Activated T-cell treated with anti-CD3 and anti-CD28 coated beads, Interleukin-2, amount 50 U/mL, for 24 hours (primary cell): Measurements from ENCODE around the gene TMBIM6.

Experiments
- DNase-seq: peaks from one replicate; pipeline ENCODE4 v3.0.0-alpha.2; 2020
- H3K27ac Mint-ChIP-seq: 2 replicates; pipeline ENCODE4 v1.8.0; 2020; ENCODE audit warnings: mild to moderate bottlenecking, mixed read lengths
- H3K27me3 Mint-ChIP-seq: 2 replicates; pipeline ENCODE4 v1.8.0; 2020; ENCODE audit warnings: mixed read lengths
- H3K36me3 Mint-ChIP-seq: 2 replicates; pipeline ENCODE4 v1.8.0; 2020; ENCODE audit warnings: low read depth, mixed read lengths
- H3K4me1 Mint-ChIP-seq: 2 replicates; pipeline ENCODE4 v1.8.0; 2020; ENCODE audit warnings: low read depth, mixed read lengths
- H3K4me3 Mint-ChIP-seq: 2 replicates; pipeline ENCODE4 v1.8.0; 2020; ENCODE audit warnings: mild to moderate bottlenecking, moderate library complexity, mixed read lengths
- H3K9me3 Mint-ChIP-seq: 2 replicates; pipeline ENCODE4 v1.8.0; 2020; ENCODE audit warnings: mixed read lengths

Gene TMBIM6, protein sequence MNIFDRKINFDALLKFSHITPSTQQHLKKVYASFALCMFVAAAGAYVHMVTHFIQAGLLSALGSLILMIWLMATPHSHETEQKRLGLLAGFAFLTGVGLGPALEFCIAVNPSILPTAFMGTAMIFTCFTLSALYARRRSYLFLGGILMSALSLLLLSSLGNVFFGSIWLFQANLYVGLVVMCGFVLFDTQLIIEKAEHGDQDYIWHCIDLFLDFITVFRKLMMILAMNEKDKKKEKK

DNA sequence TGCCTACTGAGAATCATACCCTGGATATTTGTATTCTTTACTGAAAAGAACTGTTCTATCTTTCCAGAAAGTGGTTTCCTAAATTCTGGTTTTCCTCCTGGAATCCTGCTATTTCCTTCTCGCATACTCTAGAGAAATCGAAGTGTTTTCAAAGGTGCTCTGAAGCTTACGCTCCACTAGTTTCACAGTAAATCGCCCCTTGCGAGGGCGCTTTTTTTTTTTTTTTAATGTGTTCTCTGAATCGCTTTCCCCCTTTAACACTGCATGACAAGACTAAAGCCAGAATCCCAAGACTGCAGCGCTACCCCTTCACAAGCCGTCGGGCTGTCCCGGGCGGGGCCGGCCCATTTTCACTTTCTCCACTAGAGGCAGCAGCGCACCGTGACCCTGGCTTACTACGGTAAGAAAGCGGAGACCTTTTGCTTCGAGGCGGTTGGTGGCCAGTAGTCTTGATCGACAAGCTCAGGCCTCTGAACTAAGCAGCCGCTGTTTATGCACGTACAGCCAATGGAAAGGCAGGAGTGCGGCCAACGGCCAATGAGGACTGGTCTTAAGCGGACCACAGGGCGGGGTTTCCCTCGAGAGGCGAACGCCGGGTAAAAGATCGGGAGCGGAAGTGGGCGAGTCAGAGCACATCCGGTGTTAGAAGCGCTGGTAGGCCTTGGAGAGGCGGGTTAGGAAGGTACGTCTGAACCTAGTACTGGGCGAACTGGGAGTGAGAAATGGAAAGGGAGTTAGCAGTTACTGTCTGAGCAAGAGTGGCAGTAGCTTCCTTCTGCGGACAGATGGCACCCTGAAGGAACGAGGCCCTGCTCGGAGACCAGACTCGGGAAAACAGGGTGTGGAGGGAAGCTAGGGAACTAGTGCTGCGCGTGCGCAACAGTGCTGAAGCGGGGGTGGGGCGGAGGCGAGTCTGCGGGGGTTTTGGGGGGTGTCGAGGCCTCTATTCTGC lies at the start of gene TMBIM6:
Gene TMBIM6 (plus strand): TSS at position 628 of the 952 bp plus-strand sequence. CDS start 10,937 bp downstream, outside the sequence.
- H3K4me3 Mint-ChIP-seq = peak within 1 kb of the TSS; percentile 99
- peaks cover 38% of the 10 kb centered on the region for H3K4me1 Mint-ChIP-seq
- DNase-seq = peak; percentile 97
- H3K27ac Mint-ChIP-seq = peak within 1 kb of the TSS; percentile 100
- peaks cover 43% of the 10 kb centered on the region for H3K36me3 Mint-ChIP-seq
- H3K9me3 Mint-ChIP-seq = no peaks in the 10 kb centered on the region
- no peaks in the 10 kb centered on the region for H3K27me3 Mint-ChIP-seq

DNA sequence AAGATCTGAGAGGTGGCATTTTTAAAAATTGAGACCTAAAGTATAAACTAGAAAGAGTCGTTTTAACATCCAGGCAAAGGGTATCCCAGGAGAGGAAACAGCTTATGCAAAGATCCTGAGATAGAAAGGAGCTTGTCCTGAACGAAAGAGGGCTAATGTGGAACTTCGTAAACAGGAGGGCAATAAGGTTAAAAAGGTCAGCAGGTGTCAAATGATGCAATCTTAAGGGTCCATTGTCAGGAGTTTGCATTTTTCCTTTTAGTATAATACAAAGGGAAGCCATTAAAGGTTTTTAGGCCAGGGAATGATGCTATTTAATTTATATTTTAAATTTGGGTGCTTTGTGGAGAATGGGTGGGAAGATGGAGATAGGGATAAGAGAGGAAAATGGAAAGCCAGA lies 48.5 kb upstream of the TMBIM6 start:
- peaks cover 2% of the 10 kb centered on the region for H3K36me3 Mint-ChIP-seq
- DNase-seq = no peak
- H3K9me3 Mint-ChIP-seq = no peaks in the 10 kb centered on the region
- no peak overlapping the region for H3K4me3 Mint-ChIP-seq
- H3K27ac Mint-ChIP-seq = no peak overlapping the region
- peaks cover 52% of the 10 kb centered on the region for H3K4me1 Mint-ChIP-seq
- H3K27me3 Mint-ChIP-seq = no peaks in the 10 kb centered on the region

DNA sequence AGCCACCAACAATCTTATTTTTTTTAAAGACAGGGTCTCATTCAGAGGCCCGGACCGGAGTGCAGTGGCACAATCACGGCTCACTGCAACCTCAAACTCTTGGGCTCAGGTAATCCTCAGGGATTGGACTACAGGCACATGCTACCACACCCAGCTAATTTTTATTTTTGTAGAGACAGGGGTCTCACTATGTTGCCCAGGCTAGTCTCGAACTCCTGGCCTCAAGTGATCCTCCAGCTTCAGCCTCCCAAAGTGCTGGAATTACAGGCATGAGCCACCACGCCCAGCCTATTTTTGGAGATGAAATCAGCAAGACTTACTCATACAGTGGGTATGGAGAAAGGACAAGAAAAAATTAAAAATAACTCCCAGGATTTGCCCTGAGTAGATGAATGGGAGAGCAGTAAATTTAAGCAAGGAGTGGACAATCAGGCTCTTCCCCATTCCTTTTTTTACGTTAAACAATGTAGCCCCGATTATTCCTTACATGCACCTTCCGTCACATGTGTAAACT lies 47.4 kb upstream of the TMBIM6 start:
- H3K4me1 Mint-ChIP-seq = peaks cover 57% of the 10 kb centered on the region
- no peak overlapping the region for H3K27ac Mint-ChIP-seq
- DNase-seq = no peak
- H3K9me3 Mint-ChIP-seq = no peaks in the 10 kb centered on the region
- H3K36me3 Mint-ChIP-seq = peaks cover 2% of the 10 kb centered on the region
- H3K27me3 Mint-ChIP-seq = no peaks in the 10 kb centered on the region
- H3K4me3 Mint-ChIP-seq = no peak overlapping the region

DNA sequence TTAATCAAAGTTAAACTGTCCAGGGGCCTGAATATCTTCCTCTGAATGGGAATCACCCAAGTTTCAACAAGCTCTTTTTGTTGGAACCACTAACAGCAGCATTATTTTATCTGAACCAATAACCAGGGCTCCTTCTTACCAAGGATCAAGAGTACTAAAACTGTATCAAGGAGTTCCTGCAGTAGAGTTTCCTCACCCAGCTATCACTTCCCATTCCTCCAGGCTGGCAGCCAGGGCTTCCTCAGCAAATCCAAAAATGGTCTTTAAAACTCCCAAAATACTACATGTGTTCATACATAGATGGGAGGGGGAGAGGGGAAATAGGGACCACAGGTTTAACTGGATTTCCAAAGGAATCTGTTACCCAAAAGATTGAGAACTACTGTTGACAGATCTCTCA lies 44.6 kb upstream of the TMBIM6 start:
- Mint-ChIP-seq H3K4me1 (peaks cover 52% of the 10 kb centered on the region), H3K4me3 (no peak overlapping the region), H3K27me3 (no peaks in the 10 kb centered on the region), H3K27ac (no peak overlapping the region), H3K9me3 (no peaks in the 10 kb centered on the region), H3K36me3 (peaks cover 2% of the 10 kb centered on the region)
- no peak for DNase-seq

DNA sequence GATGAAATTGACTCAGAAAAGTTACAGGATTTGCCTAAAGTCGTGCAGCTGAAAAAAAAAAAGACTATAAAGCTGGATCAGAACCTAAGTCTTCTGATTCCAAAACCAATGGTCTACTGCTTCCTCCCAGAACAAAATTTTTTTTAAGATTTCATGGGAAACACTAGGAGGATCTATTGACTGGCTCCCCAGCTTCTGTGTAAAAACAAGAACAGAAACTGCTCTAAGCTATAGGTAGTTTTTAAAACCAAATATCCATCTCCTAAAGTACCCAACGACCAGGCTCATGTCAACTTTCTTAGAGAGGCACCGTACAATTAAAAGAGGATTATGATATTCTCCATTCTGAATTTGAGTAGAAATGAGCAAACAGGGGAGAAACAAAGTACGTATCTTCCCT lies 43.5 kb upstream of the TMBIM6 start:
- no peaks in the 10 kb centered on the region for H3K27me3 Mint-ChIP-seq
- H3K4me3 Mint-ChIP-seq = no peak overlapping the region
- no peak overlapping the region for H3K27ac Mint-ChIP-seq
- peaks cover 59% of the 10 kb centered on the region for H3K4me1 Mint-ChIP-seq
- H3K9me3 Mint-ChIP-seq = no peaks in the 10 kb centered on the region
- peaks cover 2% of the 10 kb centered on the region for H3K36me3 Mint-ChIP-seq
- DNase-seq = no peak

DNA sequence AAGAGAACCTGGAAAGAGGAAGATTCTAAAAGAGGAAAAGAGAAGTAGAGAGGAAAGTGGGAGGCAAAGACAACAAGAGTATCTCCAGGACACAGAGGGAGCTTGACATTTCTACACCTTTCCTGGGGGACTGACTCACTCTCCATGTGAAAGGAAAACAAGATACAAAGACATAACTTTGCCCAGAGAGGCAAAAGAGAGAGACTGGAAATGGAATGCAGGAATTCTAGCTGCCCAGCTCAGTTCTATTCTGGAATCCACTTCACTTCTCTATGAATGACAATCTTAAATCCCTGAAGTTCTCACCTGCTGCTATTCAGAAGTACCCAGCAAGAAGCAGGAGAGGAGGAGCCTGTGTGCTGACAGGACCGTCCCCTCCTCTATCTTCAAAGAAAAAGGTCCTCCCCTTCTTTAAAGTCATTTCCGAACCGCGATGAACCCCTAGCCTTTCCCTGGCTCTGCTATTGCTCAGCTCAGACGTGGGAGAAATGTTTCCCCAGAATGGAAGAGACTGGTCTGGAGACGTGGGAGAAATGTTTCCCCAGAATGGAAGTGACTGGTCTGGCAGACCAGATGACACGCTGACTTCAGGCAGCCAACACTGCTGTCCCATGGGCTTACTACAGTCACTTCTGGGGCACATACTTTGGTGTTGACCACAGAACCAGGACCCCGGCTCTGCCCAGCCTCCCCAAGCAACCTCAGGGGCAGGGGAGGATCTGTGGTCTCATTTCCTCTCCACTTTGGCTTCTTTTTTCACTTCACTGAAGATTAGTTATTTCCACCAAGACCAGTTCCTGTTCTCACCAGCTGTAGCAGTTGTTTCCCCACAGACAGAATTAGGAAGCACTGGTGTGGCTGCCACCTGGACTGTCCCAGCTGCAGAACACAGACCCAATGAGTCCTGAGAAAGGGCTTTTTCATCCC lies 42.5 kb upstream of the TMBIM6 start:
- DNase-seq = peak; percentile 65
- Mint-ChIP-seq H3K4me1 (peaks cover 69% of the 10 kb centered on the region), H3K36me3 (no peaks in the 10 kb centered on the region), H3K27me3 (no peaks in the 10 kb centered on the region), H3K9me3 (no peaks in the 10 kb centered on the region), H3K4me3 (peak overlapping the region; percentile 66), H3K27ac (peak overlapping the region; percentile 92)

DNA sequence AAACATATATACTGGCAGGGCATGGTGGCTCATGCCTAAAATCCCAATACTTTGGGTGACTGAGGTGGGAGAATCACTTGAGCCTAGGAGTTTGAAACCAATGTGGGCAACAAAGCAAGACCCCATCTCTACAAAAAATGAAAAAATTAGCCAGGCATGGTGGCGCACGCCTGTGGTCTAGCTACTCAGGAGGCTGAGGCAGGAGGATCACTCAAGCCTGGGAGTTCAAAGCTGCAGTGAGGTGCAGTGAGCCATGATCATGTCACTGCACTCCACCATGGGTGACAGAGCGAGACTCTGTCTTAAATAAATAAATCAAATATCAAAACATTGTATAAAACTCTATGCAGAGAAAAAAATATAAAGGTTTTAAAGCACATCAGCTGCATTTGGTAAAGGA lies 39.3 kb upstream of the TMBIM6 start:
- Mint-ChIP-seq H3K9me3 (no peaks in the 10 kb centered on the region), H3K4me1 (peaks cover 78% of the 10 kb centered on the region), H3K36me3 (peaks cover 6% of the 10 kb centered on the region), H3K4me3 (no peak overlapping the region), H3K27ac (no peak overlapping the region), H3K27me3 (no peaks in the 10 kb centered on the region)
- DNase-seq = no peak

DNA sequence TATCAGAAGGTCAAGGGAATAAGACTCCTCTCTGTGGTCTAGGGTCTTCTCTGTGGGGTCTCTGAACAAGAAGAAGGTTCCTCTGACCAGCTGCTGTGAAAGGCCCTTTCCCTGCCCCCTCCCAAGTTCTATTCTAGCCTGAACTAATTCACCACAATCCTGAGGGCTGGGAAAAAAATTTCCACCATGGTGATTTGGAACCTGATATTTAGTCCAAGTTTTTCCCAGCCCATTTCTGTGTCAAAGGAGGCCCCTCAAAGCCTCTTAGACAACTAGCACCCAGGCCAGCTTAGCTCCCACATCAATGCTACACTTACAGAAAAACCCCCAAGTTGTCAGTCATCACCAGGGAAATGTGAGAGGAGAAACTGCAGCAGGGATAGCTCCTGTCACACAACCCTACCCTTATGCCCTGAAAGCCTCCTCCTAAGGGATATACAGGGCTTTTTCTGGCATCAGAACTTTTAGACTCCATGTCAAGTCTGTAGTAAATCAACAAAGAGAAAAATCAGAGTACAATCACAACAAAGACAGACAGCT lies 38.6 kb upstream of the TMBIM6 start:
- Mint-ChIP-seq H3K4me1 (peaks cover 74% of the 10 kb centered on the region), H3K4me3 (peak overlapping the region; percentile 55), H3K27ac (peak overlapping the region; percentile 90), H3K36me3 (peaks cover 6% of the 10 kb centered on the region), H3K9me3 (no peaks in the 10 kb centered on the region), H3K27me3 (no peaks in the 10 kb centered on the region)
- no peak for DNase-seq

DNA sequence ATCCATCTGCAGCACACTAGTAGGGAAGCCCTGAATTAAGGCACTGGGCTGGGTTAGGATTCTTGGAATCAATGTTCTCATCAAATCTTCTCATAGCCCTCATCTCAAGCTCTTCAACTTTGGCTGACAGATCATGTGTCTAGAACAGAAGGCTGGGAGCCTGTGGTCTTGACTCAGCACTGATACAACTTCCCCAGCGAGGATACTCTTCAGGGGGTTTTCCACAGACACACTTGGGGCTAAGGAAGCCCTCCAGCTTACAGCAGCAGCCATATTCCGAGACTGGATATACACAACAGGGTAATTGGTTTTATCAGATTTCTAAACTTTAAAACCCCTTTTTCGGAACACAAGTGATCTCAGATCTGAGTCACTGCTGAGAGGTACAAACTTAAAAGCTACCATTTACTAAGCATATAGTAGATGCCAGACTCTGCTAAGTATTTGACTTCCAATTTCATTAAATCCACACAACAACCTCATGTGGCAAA lies 37.7 kb upstream of the TMBIM6 start:
- H3K36me3 Mint-ChIP-seq = peaks cover 6% of the 10 kb centered on the region
- peak overlapping the region; percentile 55 for H3K4me3 Mint-ChIP-seq
- no peaks in the 10 kb centered on the region for H3K27me3 Mint-ChIP-seq
- peaks cover 69% of the 10 kb centered on the region for H3K4me1 Mint-ChIP-seq
- H3K9me3 Mint-ChIP-seq = no peaks in the 10 kb centered on the region
- DNase-seq = peak; percentile 61
- H3K27ac Mint-ChIP-seq = peak overlapping the region; percentile 90

DNA sequence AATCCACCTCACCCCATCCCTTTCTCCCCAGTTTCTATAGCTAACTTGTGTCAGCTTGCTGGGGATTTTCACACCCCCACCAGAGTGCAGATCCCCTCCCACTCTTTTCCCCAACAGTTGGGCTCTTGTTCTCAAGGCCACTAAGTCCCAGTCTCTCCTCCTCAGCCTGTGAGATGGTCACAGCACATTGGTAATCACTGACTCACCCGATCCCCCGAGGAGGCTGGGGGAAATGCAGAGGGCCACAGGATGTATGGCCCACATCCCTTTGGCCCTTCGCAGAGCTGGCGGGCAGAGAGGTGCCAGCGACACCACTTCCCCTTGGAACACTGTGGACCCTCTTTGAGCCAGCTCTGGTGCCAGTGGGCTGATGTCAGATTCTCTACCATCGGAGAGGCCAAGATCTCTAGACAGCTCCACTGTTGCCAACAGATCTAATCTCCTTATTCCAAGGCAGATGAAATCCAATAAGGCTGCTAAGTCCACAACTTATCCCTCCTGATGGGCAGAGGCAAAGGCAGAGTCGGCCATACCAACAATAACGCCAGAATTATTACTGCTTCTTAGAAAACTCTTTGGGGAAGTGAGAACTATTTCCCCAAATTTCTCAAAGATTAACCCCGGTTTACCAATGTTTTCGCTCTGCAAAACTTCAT lies 35.8 kb upstream of the TMBIM6 start:
- Mint-ChIP-seq H3K4me3 (peak overlapping the region; percentile 89), H3K4me1 (peaks cover 55% of the 10 kb centered on the region), H3K36me3 (peaks cover 6% of the 10 kb centered on the region), H3K9me3 (no peaks in the 10 kb centered on the region), H3K27ac (peak overlapping the region; percentile 85), H3K27me3 (no peaks in the 10 kb centered on the region)
- peak; percentile 42 for DNase-seq

DNA sequence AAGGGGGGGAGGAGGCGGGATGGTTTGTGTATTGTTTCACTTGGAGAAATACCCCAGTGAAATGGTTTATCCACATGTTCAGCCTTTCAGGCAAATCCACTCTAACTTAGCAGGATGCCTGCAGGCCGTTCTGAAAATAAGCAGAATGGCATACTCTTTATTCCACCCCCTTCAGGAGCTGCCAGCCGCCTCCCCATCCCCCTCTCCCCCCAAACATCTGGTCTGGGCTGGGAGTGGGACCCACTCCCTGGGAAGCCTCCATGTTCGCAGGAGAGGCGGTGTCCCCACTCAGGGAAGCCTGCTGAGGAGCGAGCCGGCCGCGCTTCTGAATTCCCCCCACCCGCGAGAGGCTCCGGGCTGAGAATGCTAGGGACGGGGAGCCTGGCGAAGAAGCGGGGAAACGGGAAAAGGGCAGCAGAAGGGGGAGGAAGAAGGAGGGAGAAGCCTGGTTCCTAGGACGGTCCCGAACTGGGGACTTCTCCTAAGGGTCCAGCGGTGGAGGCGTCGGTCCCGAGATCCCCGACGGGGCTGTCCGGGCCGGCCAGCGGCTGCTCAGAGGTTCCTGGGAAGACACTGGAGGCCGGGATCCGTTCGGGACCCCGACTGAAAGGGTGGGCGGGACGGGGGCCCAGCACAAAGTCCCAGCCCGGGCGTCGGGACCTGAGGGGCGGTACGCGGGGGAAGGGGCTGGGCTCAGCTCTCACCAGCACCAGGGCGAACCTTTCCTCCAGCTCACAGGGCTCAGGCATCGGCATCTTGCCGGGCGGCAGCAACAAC lies 34.8 kb upstream of the TMBIM6 start:
- H3K27me3 Mint-ChIP-seq = no peaks in the 10 kb centered on the region
- H3K4me3 Mint-ChIP-seq = peak overlapping the region; percentile 89
- H3K36me3 Mint-ChIP-seq = peaks cover 6% of the 10 kb centered on the region
- H3K4me1 Mint-ChIP-seq = peaks cover 51% of the 10 kb centered on the region
- H3K27ac Mint-ChIP-seq = peak overlapping the region; percentile 89
- no peaks in the 10 kb centered on the region for H3K9me3 Mint-ChIP-seq
- DNase-seq = peak; percentile 55

DNA sequence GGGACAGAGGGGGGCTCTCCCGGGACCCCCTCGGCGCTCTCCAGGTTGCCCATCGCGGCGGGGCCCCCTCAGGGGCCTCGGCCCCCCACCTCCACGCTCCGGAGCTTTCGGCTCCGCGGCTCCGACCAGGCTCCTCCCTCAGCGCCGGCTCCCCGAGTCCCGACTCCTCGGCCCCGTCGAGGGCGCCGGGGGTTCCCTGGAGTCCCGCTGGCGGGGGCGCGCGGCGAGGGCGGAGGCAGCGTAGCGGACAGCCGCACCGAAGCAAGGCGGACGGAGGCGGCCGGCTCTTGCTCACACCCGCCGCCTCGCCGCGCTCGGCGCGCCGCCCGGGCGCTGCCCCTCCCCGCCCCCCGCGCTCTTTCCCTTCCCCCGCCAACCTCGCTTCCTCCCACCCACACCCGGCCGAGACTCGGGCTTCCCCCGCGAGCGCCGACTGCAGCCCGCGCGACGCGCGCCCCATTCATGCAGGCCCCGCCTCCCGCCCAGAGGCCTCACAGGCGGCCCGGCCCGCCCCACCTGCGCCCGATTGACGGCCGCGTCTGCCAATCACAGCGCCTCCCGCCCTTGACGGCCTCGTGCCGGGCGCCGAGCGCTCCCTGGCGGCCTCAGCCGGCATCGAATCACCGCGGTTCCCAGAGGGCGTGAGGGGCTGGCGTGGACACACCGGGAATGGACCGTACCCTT lies 34.1 kb upstream of the TMBIM6 start, which contains the start of gene FMNL3:
Gene FMNL3 (minus strand): TSS at position 278 of the 684 bp plus-strand sequence. CDS start 225 bp downstream, at position 53.
- H3K4me1 Mint-ChIP-seq = peaks cover 45% of the 10 kb centered on the region
- peak within 1 kb of the TSS; percentile 89 for H3K27ac Mint-ChIP-seq
- H3K9me3 Mint-ChIP-seq = no peaks in the 10 kb centered on the region
- peaks cover 3% of the 10 kb centered on the region for H3K27me3 Mint-ChIP-seq
- peak within 1 kb of the TSS; percentile 89 for H3K4me3 Mint-ChIP-seq
- peaks cover 6% of the 10 kb centered on the region for H3K36me3 Mint-ChIP-seq
- peak; percentile 100 for DNase-seq
